HCT116 (cell line): ENCODE results near the gene RNF31.

Source experiments
- CTCF ChIP-seq, 3 experiments: fragments of 200-600 bp in 1 of 3; sonication (generic) in 1 of 3; IDR thresholded peaks in 2 of 3; conservative IDR thresholded peaks in 1 of 3; 2 replicates each; pipeline ENCODE4 v1.5.1; 2012 to 2017; ENCODE audit warnings: low read depth in 2 of 3, low read length in 2 of 3, antibody characterized with exemption in 1 of 3, borderline replicate concordance in 1 of 3, control low read depth in 1 of 3, mild to moderate bottlenecking in 1 of 3, mixed read lengths in 1 of 3, mixed run types in 1 of 3, moderate library complexity in 1 of 3; ENCODE audit not compliant: insufficient read depth in 1 of 3
- EGR1 ChIP-seq: IDR thresholded peaks from 2 replicates; pipeline ENCODE4 v1.6.1; 2012; ENCODE audit warnings: low read depth
- EZH2 ChIP-seq: fragments of 200-600 bp; sonication (generic); IDR thresholded peaks from 2 replicates; pipeline ENCODE4 v1.6.1; 2017; ENCODE audit warnings: antibody characterized with exemption, mixed run types
- POLR2AphosphoS5 ChIP-seq: IDR thresholded peaks from 2 replicates; pipeline ENCODE4 v1.6.1; 2011; ENCODE audit warnings: mild to moderate bottlenecking, low read depth, low read length, moderate library complexity

DNA sequence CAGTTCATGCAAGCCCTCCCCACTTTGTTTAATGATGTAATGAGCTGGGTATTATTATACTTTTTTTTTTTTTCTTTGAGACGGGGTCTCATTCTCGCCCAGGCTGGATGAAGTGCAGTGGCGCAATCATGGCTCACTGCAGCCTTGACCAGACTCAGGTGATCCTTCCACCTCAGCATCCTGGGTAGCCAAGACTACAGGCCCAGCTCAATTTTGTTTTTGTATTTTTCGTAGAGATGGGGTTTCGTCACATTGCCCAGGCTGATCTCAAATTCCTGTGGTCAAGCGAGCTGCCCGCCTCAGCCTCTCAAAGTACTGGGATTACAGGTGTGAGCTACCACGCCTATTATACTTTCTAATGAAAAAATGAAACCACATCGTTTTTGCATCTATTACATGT lies 37.2 kb upstream of the RNF31 start:
- TF ChIP-seq EZH2: no peak
- TF ChIP-seq EGR1: no peak
- TF ChIP-seq POLR2AphosphoS5: no peak
- no peak for TF ChIP-seq CTCF (IDR thresholded peaks at IDR 0.05 in 2 of 3, conservative IDR thresholded peaks at IDR 0.05 in 1 of 3; ENCODE audit: borderline replicate concordance in 1 of 3, insufficient read depth in 1 of 3, low read depth in 2 of 3, low read length in 2 of 3)
